Loucy (cell line): ENCODE data around the gene RER1.

Source experiments
- H2AFZ ChIP-seq: fragments of 200-600 bp; sonication (generic); 2 replicates; pipeline ENCODE4 v1.6.0; 2016; ENCODE audit warnings: antibody characterized with exemption, mild to moderate bottlenecking, low read length, moderate library complexity
- H3F3A ChIP-seq: fragments of 200-600 bp; 2 replicates; pipeline ENCODE4 v1.6.0; 2016; ENCODE audit warnings: antibody characterized with exemption, low read depth, mild to moderate bottlenecking
- H3K27me3 ChIP-seq: fragments of 200-600 bp; sonication (generic); 2 replicates; pipeline ENCODE4 v1.6.1; 2014; ENCODE audit warnings: low read length, mild to moderate bottlenecking; ENCODE audit not compliant: insufficient read depth, poor library complexity, severe bottlenecking
- H3K36me3 ChIP-seq: fragments of 200-600 bp; sonication (generic); 2 replicates; pipeline ENCODE4 v1.6.1; 2016; ENCODE audit warnings: low read length; ENCODE audit not compliant: insufficient read depth
- H3K4me1 ChIP-seq: fragments of 200-600 bp; sonication (generic); 2 replicates; pipeline ENCODE4 v1.5.1; 2014; ENCODE audit warnings: low read length, mild to moderate bottlenecking; ENCODE audit not compliant: insufficient read depth, poor library complexity, severe bottlenecking
- H3K4me2 ChIP-seq: fragments of 200-600 bp; sonication (generic); 2 replicates; pipeline ENCODE4 v1.6.0; 2014; ENCODE audit warnings: antibody characterized with exemption, low read length, low read depth, mild to moderate bottlenecking; ENCODE audit not compliant: poor library complexity, severe bottlenecking
- H3K4me3 ChIP-seq: fragments of 200-600 bp; sonication (generic); 2 replicates; pipeline ENCODE4 v1.5.1; 2014; ENCODE audit warnings: low read length, mild to moderate bottlenecking, mixed read lengths; ENCODE audit not compliant: poor library complexity, severe bottlenecking
- H3K79me2 ChIP-seq: fragments of 200-600 bp; sonication (generic); 2 replicates; pipeline ENCODE4 v1.6.1; 2014; ENCODE audit warnings: low read length; ENCODE audit not compliant: insufficient read depth
- H3K9ac ChIP-seq: fragments of 200-600 bp; sonication (generic); 2 replicates; pipeline ENCODE4 v1.6.0; 2014; ENCODE audit warnings: mild to moderate bottlenecking, low read depth, low read length, moderate library complexity; ENCODE audit not compliant: poor library complexity, severe bottlenecking
- H3K9me2 ChIP-seq: fragments of 200-600 bp; sonication (generic); replicated peaks from 2 replicates; pipeline ENCODE4 v1.6.1; 2016; ENCODE audit warnings: low read depth, low read length, mixed read lengths
- H3K9me3 ChIP-seq: fragments of 200-600 bp; sonication (generic); 2 replicates; pipeline ENCODE4 v1.6.1; 2014; ENCODE audit warnings: mild to moderate bottlenecking, antibody characterized with exemption, low read length, low read depth; ENCODE audit not compliant: insufficient read depth
- H4K20me1 ChIP-seq: fragments of 200-600 bp; sonication (generic); 2 replicates; pipeline ENCODE4 v1.6.0; 2014; ENCODE audit warnings: antibody characterized with exemption, low read length, mild to moderate bottlenecking; ENCODE audit not compliant: insufficient read depth, poor library complexity, severe bottlenecking
- EZH2phosphoT487 ChIP-seq: fragments of 200-600 bp; IDR thresholded peaks from 2 replicates; pipeline ENCODE4 v1.6.1; 2018; ENCODE audit warnings: antibody characterized with exemption, mild to moderate bottlenecking, moderate library complexity, borderline replicate concordance
- TF ChIP-seq, protein P1 (sequence below): fragments of 200-600 bp; sonication (generic); conservative IDR thresholded peaks from 2 replicates; pipeline ENCODE4 v1.5.1; 2014; ENCODE audit warnings: mild to moderate bottlenecking, antibody characterized with exemption, low read length

RER1 gene

GRCh38 chr1:2414297-2414958 lies 22.8 kb downstream of the RER1 start:
- Histone ChIP-seq H3K4me3 (peak overlapping the region; percentile 86), H3K9me3 (no peaks in the 10 kb centered on the region), H3K79me2 (peaks cover 31% of the 10 kb centered on the region), H3K4me2 (peak overlapping the region; percentile 90), H2AFZ (0 out of 2 replicates have a peak overlapping the region, but pooled peaks have one; percentile 13), H3K27me3 (no peaks in the 10 kb centered on the region), H4K20me1 (no peaks in the 10 kb centered on the region), H3K9ac (peak overlapping the region; percentile 87), H3K4me1 (peaks cover 42% of the 10 kb centered on the region), H3F3A (no peaks in the 10 kb centered on the region), H3K36me3 (no peaks in the 10 kb centered on the region), H3K9me2 (no peaks in the 10 kb centered on the region)
- TF ChIP-seq EZH2phosphoT487: no peak
- TF ChIP-seq, protein P1, sequence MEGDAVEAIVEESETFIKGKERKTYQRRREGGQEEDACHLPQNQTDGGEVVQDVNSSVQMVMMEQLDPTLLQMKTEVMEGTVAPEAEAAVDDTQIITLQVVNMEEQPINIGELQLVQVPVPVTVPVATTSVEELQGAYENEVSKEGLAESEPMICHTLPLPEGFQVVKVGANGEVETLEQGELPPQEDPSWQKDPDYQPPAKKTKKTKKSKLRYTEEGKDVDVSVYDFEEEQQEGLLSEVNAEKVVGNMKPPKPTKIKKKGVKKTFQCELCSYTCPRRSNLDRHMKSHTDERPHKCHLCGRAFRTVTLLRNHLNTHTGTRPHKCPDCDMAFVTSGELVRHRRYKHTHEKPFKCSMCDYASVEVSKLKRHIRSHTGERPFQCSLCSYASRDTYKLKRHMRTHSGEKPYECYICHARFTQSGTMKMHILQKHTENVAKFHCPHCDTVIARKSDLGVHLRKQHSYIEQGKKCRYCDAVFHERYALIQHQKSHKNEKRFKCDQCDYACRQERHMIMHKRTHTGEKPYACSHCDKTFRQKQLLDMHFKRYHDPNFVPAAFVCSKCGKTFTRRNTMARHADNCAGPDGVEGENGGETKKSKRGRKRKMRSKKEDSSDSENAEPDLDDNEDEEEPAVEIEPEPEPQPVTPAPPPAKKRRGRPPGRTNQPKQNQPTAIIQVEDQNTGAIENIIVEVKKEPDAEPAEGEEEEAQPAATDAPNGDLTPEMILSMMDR: peak; percentile 96

DNA sequence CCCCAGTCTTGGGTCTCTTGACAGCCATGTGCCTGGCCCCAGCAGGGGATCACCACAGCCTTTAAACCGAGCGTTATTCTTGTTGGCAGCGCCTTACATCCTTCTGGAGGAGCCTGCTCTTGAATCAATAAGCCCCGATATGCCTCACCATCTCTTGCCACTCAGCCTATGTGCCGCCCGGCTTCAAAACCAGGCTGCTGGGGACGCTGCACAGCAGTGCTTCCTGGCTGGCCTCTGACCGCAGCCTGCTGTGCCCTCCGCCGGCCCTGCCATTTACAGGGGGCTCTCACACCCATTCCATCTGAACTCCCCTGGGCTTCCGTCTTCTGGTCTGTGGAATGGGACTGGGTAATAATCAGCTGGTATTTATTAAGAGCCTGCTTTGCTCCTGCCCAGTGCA lies 23.7 kb downstream of the RER1 start:
- Histone ChIP-seq H3K36me3 (no peaks in the 10 kb centered on the region), H3K4me3 (peak overlapping the region; percentile 86), H3K27me3 (no peaks in the 10 kb centered on the region), H3K79me2 (peaks cover 31% of the 10 kb centered on the region), H3K9me3 (no peaks in the 10 kb centered on the region), H2AFZ (peak overlapping the region; percentile 2; the same call in 1 of the 2 replicates), H3K4me1 (peaks cover 42% of the 10 kb centered on the region), H4K20me1 (no peaks in the 10 kb centered on the region), H3F3A (no peaks in the 10 kb centered on the region), H3K9me2 (no peaks in the 10 kb centered on the region), H3K4me2 (peak overlapping the region; percentile 90), H3K9ac (peak overlapping the region; percentile 87)
- TF ChIP-seq EZH2phosphoT487: no peak
- TF ChIP-seq, protein P1: no peak

GRCh38 chr1:2415801-2416208 lies 24.2 kb downstream of the RER1 start:
- H3K9me2 ChIP-seq: no peaks in the 10 kb centered on the region
- no peaks in the 10 kb centered on the region for H3K27me3 ChIP-seq
- no peaks in the 10 kb centered on the region for H3F3A ChIP-seq
- peaks cover 31% of the 10 kb centered on the region for H3K79me2 ChIP-seq
- no peaks in the 10 kb centered on the region for H4K20me1 ChIP-seq
- H3K36me3 ChIP-seq: no peaks in the 10 kb centered on the region
- H3K9ac ChIP-seq: peak overlapping the region; percentile 87
- H3K9me3 ChIP-seq: no peaks in the 10 kb centered on the region
- H2AFZ ChIP-seq: peak overlapping the region; percentile 2
- H3K4me3 ChIP-seq: peak overlapping the region; percentile 86
- H3K4me2 ChIP-seq: peak overlapping the region; percentile 90
- peaks cover 42% of the 10 kb centered on the region for H3K4me1 ChIP-seq
- no peak for TF ChIP-seq EZH2phosphoT487
- TF ChIP-seq, protein P1: peak; percentile 34
